Heart left ventricle (tissue), 13 donors: ENCODE results near the gene STK4.

Source experiments
- CTCF ChIP-seq, 12 donors: fragments of 200-600 bp; sonication (generic) in 4 of 12; IDR thresholded peaks; one replicate each; pipeline versions ENCODE4 v1.5.0 to v1.8.0; 2018 to 2022; ENCODE audit warnings: antibody characterized with exemption in 12 of 12, mild to moderate bottlenecking in 5 of 12
- POLR2A ChIP-seq, 2 donors: fragments of 450-650 bp; IDR thresholded peaks; one replicate each; pipeline ENCODE4 v1.6.1; 2017; ENCODE audit warnings: antibody characterized with exemption in 2 of 2, mild to moderate bottlenecking in 2 of 2, moderate library complexity in 2 of 2
- donor health status: ischemic (EF 13 %, LVEDD 7.1; RV severe dilation, severe dysfunction).
- donor health status: DM: no; HTN: yes; CAD: no.
- donor health status: DM: no; HTN: no; CAD: no.
- donor health status: ischemic (EF 25% LVEDD 6.9; RV normal size, moderate dysfunction).
- donor health status: ischemic (EF 25% LVEDD 5.7; RV mildly dilated, moderate dysfunction).
- donor health status: ischemic (EF 35%, LVEDD 5.7; RV mildly dilated, moderate dysfunction).
- donor health status: nonischemic (EF 11% LVEDD 7.7; RV severe dilation, severe dysfunction).
- donor health status: DM: yes; HTN: yes; CAD: no.
- donor health status: PGD.
- donor health status: ischemic (EF 29% LVEDD 5.4; RV normal size, mild dysfunction).
- donor health status: nonischemic (EF 23%, LVEDD 6.1; RV moderate dilation, normal function).

DNA sequence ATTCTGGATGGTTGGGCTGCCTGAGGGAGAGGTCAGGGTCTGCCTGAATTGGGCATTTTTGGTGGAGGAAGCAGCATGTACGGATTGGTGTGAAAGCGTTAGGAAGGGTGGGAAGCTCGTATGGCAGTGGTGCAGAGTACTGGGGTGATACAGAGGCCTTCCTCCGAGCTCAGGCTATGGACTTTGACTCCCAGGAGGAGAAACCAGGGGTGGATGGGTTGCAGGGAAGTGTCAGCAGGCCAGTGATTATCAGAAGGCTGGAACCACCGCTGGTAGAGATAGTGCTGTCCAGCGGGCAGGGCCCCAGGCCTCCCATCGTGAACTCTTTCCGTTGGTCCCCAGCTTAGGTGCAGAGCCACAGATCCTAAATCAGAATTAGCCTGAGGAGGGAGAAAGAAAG, 143.3 kb downstream of the STK4 start:
- no peak for TF ChIP-seq CTCF (IDR thresholded peaks at IDR 0.05)
- no peak for TF ChIP-seq POLR2A (IDR thresholded peaks at IDR 0.05)
